Spleen (tissue), 11 donors: Measurements from ENCODE around the gene POU6F1. TPM values are rescaled to one million over a fixed set of nuclear protein-coding genes. Genes with fewer than 3 reads are reported as not detected.

Experiments used
- DNase-seq: peaks from one replicate; pipeline ENCODE4 v3.0.0-alpha.2; 2020
- H3K27ac ChIP-seq, 8 donors: fragments of 200-600 bp; sonication (generic) in 7 of 8; 1 replicate in 4 of 8; 2 replicates in 4 of 8; pipeline versions ENCODE4 v1.5.0 to v1.8.0; 2016 to 2021; ENCODE audit warnings: inconsistent platforms in 4 of 8, mild to moderate bottlenecking in 4 of 8, moderate library complexity in 1 of 8
- H3K27me3 ChIP-seq, 7 donors: fragments of 200-600 bp; sonication (generic) in 6 of 7; replicated peaks in 1 of 7; 1 replicate in 4 of 7; 2 replicates in 3 of 7; pipeline versions ENCODE4 v1.5.0 to v1.8.0; 2016 to 2021; ENCODE audit warnings: inconsistent platforms in 3 of 7, mild to moderate bottlenecking in 1 of 7
- H3K36me3 ChIP-seq, 6 donors: fragments of 200-600 bp; sonication (generic) in 5 of 6; 1 replicate in 4 of 6; 2 replicates in 2 of 6; pipeline versions ENCODE4 v1.5.0 to v1.8.0; 2016 to 2021; ENCODE audit warnings: inconsistent platforms in 2 of 6
- H3K4me1 ChIP-seq, 6 donors: fragments of 200-600 bp; sonication (generic) in 5 of 6; 1 replicate in 3 of 6; 2 replicates in 3 of 6; pipeline versions ENCODE4 v1.5.0 to v1.8.0; 2016 to 2021; ENCODE audit warnings: inconsistent platforms in 3 of 6
- H3K4me3 ChIP-seq, 8 donors: fragments of 200-600 bp; sonication (generic) in 7 of 8; 1 replicate in 4 of 8; 2 replicates in 4 of 8; pipeline versions ENCODE4 v1.5.0 to v1.8.0; 2016 to 2021; ENCODE audit warnings: inconsistent platforms in 4 of 8, mild to moderate bottlenecking in 4 of 8, moderate library complexity in 2 of 8
- H3K9me3 ChIP-seq, 8 donors: fragments of 200-600 bp; sonication (generic) in 7 of 8; 1 replicate in 4 of 8; 2 replicates in 4 of 8; pipeline versions ENCODE4 v1.5.0 to v1.8.0; 2016 to 2021; ENCODE audit warnings: inconsistent platforms in 4 of 8
- POLR2A ChIP-seq, 3 donors: fragments of 450-650 bp; IDR thresholded peaks; one replicate each; pipeline ENCODE4 v1.5.1; 2017; ENCODE audit warnings: antibody characterized with exemption in 3 of 3, mild to moderate bottlenecking in 1 of 3
- POLR2AphosphoS5 ChIP-seq, 3 donors: sonication (generic); formaldehyde crosslinking; IDR thresholded peaks; one replicate each; pipeline ENCODE4 v1.5.1; 2017; ENCODE audit warnings: antibody characterized with exemption in 3 of 3
- whole genome bisulfite sequencing, 5 donors: extraction: QIAGEN DNeasy Blood & Tissue Kit in 3 of 5; methylation state at CpG; one replicate each; pipeline versions ENCODE4 v1.1.5 to v1.1.7; 2013 to 2018; 5-methylcytosine and 5-hydroxymethylcytosine counted together
- intact Hi-C: fragments of 100-400 bp; cut with DNase I; formaldehyde crosslinking; loops from one replicate; pipeline ENCODE4 v1.15.0; 2023; ENCODE audit warnings: low total_unique reads
- polyA plus RNA-seq, 3 donors: library from polyadenylated mRNA; stranded (reverse); fragments of 200-250 nt; gene quantifications; one replicate each; pipeline ENCODE4 v1.2.1, GENCODE V29; 2013
- total RNA-seq, 7 donors: library from RNA; depleted of rRNA in 3 of 7; stranded (reverse); fragments of >200 nt in 3 of 7; fragmentation: NEBNext Ultra II Directional in 4 of 7; extraction: Animal tissue kit (Norgen Biotek cat#: 25700) in 4 of 7; gene quantifications; one replicate each; pipeline versions ENCODE4 v1.1.0 to v1.2.1, GENCODE V29; 2016 to 2021
- TF ChIP-seq, protein P1 (sequence below), 11 experiments: fragments of 200-600 bp in 7 of 11; fragments of 450-650 bp in 4 of 11; sonication (generic) in 4 of 11; IDR thresholded peaks in 8 of 11; conservative IDR thresholded peaks in 3 of 11; 1 replicate in 7 of 11; 2 replicates in 4 of 11; pipeline versions ENCODE4 v1.4.0 to v1.8.0; 2016 to 2021; ENCODE audit warnings: antibody characterized with exemption in 11 of 11, inconsistent platforms in 4 of 11, mild to moderate bottlenecking in 1 of 11
- donor health status: healthy with polysubstance abuse.
- donor health status: DM: no; HTN: no; CAD: no; lungs with moderate emphysema.
- donor health status: DM: no; HTN: no; CAD: no.
- donor health status: Bipolar disorder and iron deficiency.
- donor health status: healthy.
- donor health status: DM: no; HTN: no; CAD: no.
- donor health status: DM: yes; HTN: yes; CAD: no.

The POU6F1 gene
- total and polyA plus RNA-seq, 10 donors = 3.9 to 27.1 (median 18.5) TPM

GRCh38 chr12:51192284-51192671 lies 25.6 kb downstream of the POU6F1 start:
- 89 to 96% (median 93%) methylated on average over 5 of the region's 5 CpGs for WGBS, 5 donors
- Histone ChIP-seq H3K27me3 (no peaks in the 10 kb centered on the region), H3K4me1 (peaks cover 0 to 17% (median 15%) of the 10 kb centered on the region in 6 donors), H3K4me3 (no peak overlapping the region), H3K27ac (no peak overlapping the region), H3K36me3 (peaks cover 0 to 39% (median 18%) of the 10 kb centered on the region in 6 donors), H3K9me3 (no peaks in the 10 kb centered on the region)
- TF ChIP-seq POLR2AphosphoS5 (IDR thresholded peaks at IDR 0.05) (no peak), POLR2A (IDR thresholded peaks at IDR 0.05) (no peak)
- TF ChIP-seq, protein P1, sequence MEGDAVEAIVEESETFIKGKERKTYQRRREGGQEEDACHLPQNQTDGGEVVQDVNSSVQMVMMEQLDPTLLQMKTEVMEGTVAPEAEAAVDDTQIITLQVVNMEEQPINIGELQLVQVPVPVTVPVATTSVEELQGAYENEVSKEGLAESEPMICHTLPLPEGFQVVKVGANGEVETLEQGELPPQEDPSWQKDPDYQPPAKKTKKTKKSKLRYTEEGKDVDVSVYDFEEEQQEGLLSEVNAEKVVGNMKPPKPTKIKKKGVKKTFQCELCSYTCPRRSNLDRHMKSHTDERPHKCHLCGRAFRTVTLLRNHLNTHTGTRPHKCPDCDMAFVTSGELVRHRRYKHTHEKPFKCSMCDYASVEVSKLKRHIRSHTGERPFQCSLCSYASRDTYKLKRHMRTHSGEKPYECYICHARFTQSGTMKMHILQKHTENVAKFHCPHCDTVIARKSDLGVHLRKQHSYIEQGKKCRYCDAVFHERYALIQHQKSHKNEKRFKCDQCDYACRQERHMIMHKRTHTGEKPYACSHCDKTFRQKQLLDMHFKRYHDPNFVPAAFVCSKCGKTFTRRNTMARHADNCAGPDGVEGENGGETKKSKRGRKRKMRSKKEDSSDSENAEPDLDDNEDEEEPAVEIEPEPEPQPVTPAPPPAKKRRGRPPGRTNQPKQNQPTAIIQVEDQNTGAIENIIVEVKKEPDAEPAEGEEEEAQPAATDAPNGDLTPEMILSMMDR (IDR thresholded peaks at IDR 0.05 in 8 of 11, conservative IDR thresholded peaks at IDR 0.05 in 3 of 11) = no peak
- no peak for DNase-seq
- intact Hi-C loops = no loop called here

GRCh38 chr12:51191516-51192283 lies 26.2 kb downstream of the POU6F1 start:
- Histone ChIP-seq H3K36me3 (peaks cover 0 to 38% (median 18%) of the 10 kb centered on the region in 6 donors), H3K9me3 (no peaks in the 10 kb centered on the region), H3K27ac (no peak overlapping the region), H3K27me3 (no peaks in the 10 kb centered on the region), H3K4me1 (peaks cover 0 to 22% (median 20%) of the 10 kb centered on the region in 6 donors), H3K4me3 (no peak overlapping the region)
- 87 to 98% (median 94%) methylated on average over 9 to 12 of the region's 12 CpGs for WGBS, 5 donors
- intact Hi-C loops = no loop called here
- DNase-seq = no peak
- TF ChIP-seq, protein P1 (IDR thresholded peaks at IDR 0.05 in 8 of 11, conservative IDR thresholded peaks at IDR 0.05 in 3 of 11) = no peak
- TF ChIP-seq POLR2AphosphoS5 (IDR thresholded peaks at IDR 0.05) (no peak), POLR2A (IDR thresholded peaks at IDR 0.05) (no peak)

GRCh38 chr12:51190820-51191219 lies 27.0 kb downstream of the POU6F1 start:
- H3K4me1 ChIP-seq = peaks cover 0 to 30% (median 24%) of the 10 kb centered on the region in 6 donors
- no peaks in the 10 kb centered on the region for H3K27me3 ChIP-seq
- peaks cover 0 to 38% (median 18%) of the 10 kb centered on the region in 6 donors for H3K36me3 ChIP-seq
- H3K4me3 ChIP-seq = no peak overlapping the region
- 90 to 98% (median 93%) methylated on average over 4 of the region's 4 CpGs for WGBS, 5 donors
- intact Hi-C loops = no loop called here
- TF ChIP-seq POLR2A (IDR thresholded peaks at IDR 0.05) (no peak), POLR2AphosphoS5 (IDR thresholded peaks at IDR 0.05) (no peak)
- TF ChIP-seq, protein P1 (IDR thresholded peaks at IDR 0.05 in 8 of 11, conservative IDR thresholded peaks at IDR 0.05 in 3 of 11) = no peak
- H3K27ac ChIP-seq = no peak overlapping the region
- H3K9me3 ChIP-seq = no peaks in the 10 kb centered on the region
- DNase-seq = no peak

DNA sequence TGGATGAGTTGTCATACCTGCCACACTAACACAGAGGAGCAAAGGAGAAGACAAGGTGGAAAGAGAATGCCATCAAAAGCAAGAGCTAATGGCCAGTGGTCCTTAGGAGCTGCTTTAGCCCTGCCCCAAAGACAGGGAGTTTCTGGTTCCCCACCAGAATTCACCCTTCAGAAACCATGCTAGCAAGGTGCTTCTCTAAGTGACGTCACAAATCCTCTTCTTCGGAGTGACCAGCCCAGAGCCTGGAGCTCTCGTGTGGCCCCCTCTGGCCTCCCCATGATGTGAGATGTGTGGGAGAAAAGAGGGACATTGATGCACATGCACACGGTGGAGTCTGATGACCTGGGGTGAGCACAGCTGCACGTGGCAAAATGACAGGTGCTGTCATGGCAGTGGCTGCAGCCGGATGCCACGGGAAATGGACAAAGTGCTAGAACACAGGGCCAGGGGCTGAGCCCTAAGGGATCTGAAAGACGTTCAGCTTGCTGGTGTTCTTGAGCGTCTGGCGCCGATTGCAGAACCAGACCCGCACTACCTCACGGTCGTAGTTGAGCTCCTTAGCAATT lies 28.0 kb downstream of the POU6F1 start:
- no peak for DNase-seq
- Histone ChIP-seq H3K4me3 (no peak overlapping the region), H3K9me3 (no peaks in the 10 kb centered on the region)

More for the DNA sequence above, 28.0 kb downstream of the POU6F1 start:
- TF ChIP-seq, protein P1 (IDR thresholded peaks at IDR 0.05 in 8 of 11, conservative IDR thresholded peaks at IDR 0.05 in 3 of 11) = no peak
- TF ChIP-seq POLR2AphosphoS5 (IDR thresholded peaks at IDR 0.05) (no peak), POLR2A (IDR thresholded peaks at IDR 0.05) (no peak)
- no peak overlapping the region for H3K27ac ChIP-seq
- peaks cover 0 to 38% (median 18%) of the 10 kb centered on the region in 6 donors for H3K36me3 ChIP-seq
- no peaks in the 10 kb centered on the region for H3K27me3 ChIP-seq
- 89 to 95% (median 92%) methylated on average over 13 to 14 of the region's 14 CpGs for WGBS, 5 donors
- peaks cover 0 to 30% (median 24%) of the 10 kb centered on the region in 6 donors for H3K4me1 ChIP-seq
- intact Hi-C loops = no loop called here
